ENCODE data around the gene DCDC1. TPM values are rescaled to one million over a fixed set of nuclear protein-coding genes. Genes with fewer than 3 reads are reported as not detected.

Gene DCDC1
- total RNA-seq, 1 donor from 2014 or later: 6.9 TPM

GRCh38 chr11:30916764-30917163 is 452.8 kb downstream of the DCDC1 start:
- DNase-seq (ENCODE audit: low spot score, unreplicated experiment): no peak
- Mint-ChIP-seq H3K27ac (no peak overlapping the region), H3K9me3 (ENCODE audit: low read depth) (no peaks in the 10 kb centered on the region), H3K36me3 (ENCODE audit: insufficient read depth) (no peaks in the 10 kb centered on the region), H3K27me3 (no peaks in the 10 kb centered on the region), H3K4me3 (ENCODE audit: low read depth) (no peak overlapping the region), H3K4me1 (ENCODE audit: low read depth) (peaks cover 24% of the 10 kb centered on the region)
- TF ChIP-seq CTCF (IDR thresholded peaks at IDR 0.05; ENCODE audit: unreplicated experiment): no peak

- H3K27me3 Mint-ChIP-seq: no peaks in the 10 kb centered on the region
- no peaks in the 10 kb centered on the region for H3K9me3 Mint-ChIP-seq (ENCODE audit: low read depth)
- peak; percentile 85 for TF ChIP-seq CTCF (IDR thresholded peaks at IDR 0.05; ENCODE audit: unreplicated experiment)
- H3K4me3 Mint-ChIP-seq (ENCODE audit: low read depth): no peak overlapping the region
- H3K36me3 Mint-ChIP-seq (ENCODE audit: insufficient read depth): no peaks in the 10 kb centered on the region
- H3K27ac Mint-ChIP-seq: no peak overlapping the region
- peaks cover 24% of the 10 kb centered on the region for H3K4me1 Mint-ChIP-seq (ENCODE audit: low read depth)
- DNase-seq (ENCODE audit: low spot score, unreplicated experiment): peak; percentile 37
Observed at GRCh38 chr11:30914143-30914762, 455.3 kb downstream of the DCDC1 start.

GRCh38 chr11:30911247-30911646 is 458.3 kb downstream of the DCDC1 start:
- Mint-ChIP-seq H3K27me3 (no peaks in the 10 kb centered on the region), H3K9me3 (ENCODE audit: low read depth) (no peaks in the 10 kb centered on the region), H3K4me1 (ENCODE audit: low read depth) (peaks cover 11% of the 10 kb centered on the region), H3K27ac (no peak overlapping the region), H3K4me3 (ENCODE audit: low read depth) (no peak overlapping the region), H3K36me3 (ENCODE audit: insufficient read depth) (no peaks in the 10 kb centered on the region)
- TF ChIP-seq CTCF (IDR thresholded peaks at IDR 0.05; ENCODE audit: unreplicated experiment): no peak
- DNase-seq (ENCODE audit: low spot score, unreplicated experiment): no peak

GRCh38 chr11:30908857-30909256 is 460.7 kb downstream of the DCDC1 start:
- no peak for TF ChIP-seq CTCF (IDR thresholded peaks at IDR 0.05; ENCODE audit: unreplicated experiment)
- Mint-ChIP-seq H3K27ac (no peak overlapping the region), H3K36me3 (ENCODE audit: insufficient read depth) (no peaks in the 10 kb centered on the region), H3K4me1 (ENCODE audit: low read depth) (peaks cover 7% of the 10 kb centered on the region), H3K27me3 (no peaks in the 10 kb centered on the region), H3K4me3 (ENCODE audit: low read depth) (no peak overlapping the region), H3K9me3 (ENCODE audit: low read depth) (no peaks in the 10 kb centered on the region)
- DNase-seq (ENCODE audit: low spot score, unreplicated experiment): no peak

- Mint-ChIP-seq H3K36me3 (ENCODE audit: insufficient read depth) (no peaks in the 10 kb centered on the region), H3K27ac (no peak overlapping the region), H3K4me3 (ENCODE audit: low read depth) (no peak overlapping the region), H3K27me3 (no peaks in the 10 kb centered on the region), H3K4me1 (ENCODE audit: low read depth) (peaks cover 7% of the 10 kb centered on the region), H3K9me3 (ENCODE audit: low read depth) (no peaks in the 10 kb centered on the region)
- no peak for DNase-seq (ENCODE audit: low spot score, unreplicated experiment)
- TF ChIP-seq CTCF (IDR thresholded peaks at IDR 0.05; ENCODE audit: unreplicated experiment): no peak
Observed at GRCh38 chr11:30908272-30908671, 461.3 kb downstream of the DCDC1 start.
